ENCODE results near the gene LECT2. TPM values are rescaled to one million over a fixed set of nuclear protein-coding genes. Genes with fewer than 3 reads are reported as not detected.

LECT2 gene
- total RNA-seq, 1 experiment from 2014 or later: not detected

DNA sequence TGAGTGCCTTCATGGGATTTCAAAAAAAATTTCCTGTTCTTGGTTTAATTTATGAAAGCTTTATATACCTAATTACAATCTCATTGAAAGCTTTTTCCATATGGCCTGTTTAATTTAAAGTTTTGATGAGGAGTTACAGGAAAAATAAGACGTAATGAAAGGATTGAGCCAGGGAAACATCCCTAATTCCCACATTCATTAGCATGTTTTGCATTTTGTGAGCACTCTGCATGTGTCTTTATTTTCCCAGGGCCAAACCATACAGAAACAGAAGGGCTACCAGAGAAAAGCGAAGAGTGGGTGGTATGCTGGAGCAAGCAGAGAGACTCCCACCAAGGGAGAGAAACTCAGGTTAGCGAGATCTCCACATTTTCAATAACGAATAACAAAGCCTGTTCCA lies 20.3 kb upstream of the LECT2 start:
- DNase-seq (ENCODE audit: low read depth, low spot score): no peak
- Histone ChIP-seq H3K9ac (ENCODE audit: low read length) (no peak overlapping the region), H3K4me2 (ENCODE audit: low read length) (no peak overlapping the region), H3K9me3 (ENCODE audit: control insufficient read depth in 1 of 2, insufficient read depth in 1 of 2, low read depth in 1 of 2, low read length in 2 of 2) (no peaks in the 10 kb centered on the region), H3K36me3 (ENCODE audit: control insufficient read depth in 1 of 2, insufficient read depth in 2 of 2, low read length in 2 of 2) (no peaks in the 10 kb centered on the region), H3K9me2 (ENCODE audit: insufficient read depth) (no peaks in the 10 kb centered on the region), H3K27ac (ENCODE audit: low read depth, low read length) (no peak overlapping the region), H3K4me3 (replicated peaks in 1 of 2; ENCODE audit: low read depth in 1 of 2, low read length in 2 of 2) (no peak overlapping the region), H4K20me1 (ENCODE audit: insufficient read depth) (no peaks in the 10 kb centered on the region), H2AFZ (ENCODE audit: low read depth, low read length, poor library complexity, severe bottlenecking) (no peak overlapping the region), H3K4me1 (ENCODE audit: control insufficient read depth in 1 of 2, insufficient read depth in 2 of 2, low read length in 2 of 2) (peaks cover 0 to 4% of the 10 kb centered on the region in 2 experiments; a peak in 1 of 4 replicates), H3K27me3 (ENCODE audit: insufficient read depth, low read length) (peaks cover 40% of the 10 kb centered on the region), H3K79me2 (ENCODE audit: insufficient read depth, low read length) (no peaks in the 10 kb centered on the region)
- ChIA-PET POLR2A (no interaction called here), RAD21 (ENCODE audit: low non-redundant PET in 1 of 2, low total read pairs in 2 of 2, uncharacterized antibody in 2 of 2, unreplicated experiment in 2 of 2) (no interaction called here), CTCF (no interaction called here)
- no TSS peak for BruUV-seq (replicated peaks)
- intact Hi-C loops (cut with micrococcal nuclease): no loop called here
- TF ChIP-seq, protein P1, sequence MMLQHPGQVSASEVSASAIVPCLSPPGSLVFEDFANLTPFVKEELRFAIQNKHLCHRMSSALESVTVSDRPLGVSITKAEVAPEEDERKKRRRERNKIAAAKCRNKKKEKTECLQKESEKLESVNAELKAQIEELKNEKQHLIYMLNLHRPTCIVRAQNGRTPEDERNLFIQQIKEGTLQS (IDR thresholded peaks at IDR 0.05): no peak
- TF ChIP-seq EGR1 (IDR thresholded peaks at IDR 0.05; ENCODE audit: low read depth): no peak
- TF ChIP-seq, protein P2, sequence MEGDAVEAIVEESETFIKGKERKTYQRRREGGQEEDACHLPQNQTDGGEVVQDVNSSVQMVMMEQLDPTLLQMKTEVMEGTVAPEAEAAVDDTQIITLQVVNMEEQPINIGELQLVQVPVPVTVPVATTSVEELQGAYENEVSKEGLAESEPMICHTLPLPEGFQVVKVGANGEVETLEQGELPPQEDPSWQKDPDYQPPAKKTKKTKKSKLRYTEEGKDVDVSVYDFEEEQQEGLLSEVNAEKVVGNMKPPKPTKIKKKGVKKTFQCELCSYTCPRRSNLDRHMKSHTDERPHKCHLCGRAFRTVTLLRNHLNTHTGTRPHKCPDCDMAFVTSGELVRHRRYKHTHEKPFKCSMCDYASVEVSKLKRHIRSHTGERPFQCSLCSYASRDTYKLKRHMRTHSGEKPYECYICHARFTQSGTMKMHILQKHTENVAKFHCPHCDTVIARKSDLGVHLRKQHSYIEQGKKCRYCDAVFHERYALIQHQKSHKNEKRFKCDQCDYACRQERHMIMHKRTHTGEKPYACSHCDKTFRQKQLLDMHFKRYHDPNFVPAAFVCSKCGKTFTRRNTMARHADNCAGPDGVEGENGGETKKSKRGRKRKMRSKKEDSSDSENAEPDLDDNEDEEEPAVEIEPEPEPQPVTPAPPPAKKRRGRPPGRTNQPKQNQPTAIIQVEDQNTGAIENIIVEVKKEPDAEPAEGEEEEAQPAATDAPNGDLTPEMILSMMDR (IDR thresholded peaks at IDR 0.05 in 2 of 3, conservative IDR thresholded peaks at IDR 0.05 in 1 of 3; ENCODE audit: borderline replicate concordance in 1 of 3, insufficient read depth in 1 of 3, low read depth in 2 of 3, low read length in 2 of 3): no peak
- TF ChIP-seq SP1 (IDR thresholded peaks at IDR 0.05; ENCODE audit: low read depth): no peak
- no peak for TF ChIP-seq ELF1 (IDR thresholded peaks at IDR 0.05; ENCODE audit: borderline replicate concordance, low read depth)
- TF ChIP-seq, protein P3, sequence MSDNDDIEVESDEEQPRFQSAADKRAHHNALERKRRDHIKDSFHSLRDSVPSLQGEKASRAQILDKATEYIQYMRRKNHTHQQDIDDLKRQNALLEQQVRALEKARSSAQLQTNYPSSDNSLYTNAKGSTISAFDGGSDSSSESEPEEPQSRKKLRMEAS (IDR thresholded peaks at IDR 0.05): no peak
- no peak for TF ChIP-seq RAD21 (IDR thresholded peaks at IDR 0.05; ENCODE audit: low read depth)
- no peak for TF ChIP-seq SIN3A (IDR thresholded peaks at IDR 0.05; ENCODE audit: low read depth)
- TF ChIP-seq FOSL1 (IDR thresholded peaks at IDR 0.05; ENCODE audit: low read depth): no peak
- TF ChIP-seq POLR2AphosphoS5 (IDR thresholded peaks at IDR 0.05; ENCODE audit: low read depth, low read length): no peak
- TF ChIP-seq ZNF274 (IDR thresholded peaks at IDR 0.05; ENCODE audit: low read depth, low read length): no peak
- TF ChIP-seq, protein P4, sequence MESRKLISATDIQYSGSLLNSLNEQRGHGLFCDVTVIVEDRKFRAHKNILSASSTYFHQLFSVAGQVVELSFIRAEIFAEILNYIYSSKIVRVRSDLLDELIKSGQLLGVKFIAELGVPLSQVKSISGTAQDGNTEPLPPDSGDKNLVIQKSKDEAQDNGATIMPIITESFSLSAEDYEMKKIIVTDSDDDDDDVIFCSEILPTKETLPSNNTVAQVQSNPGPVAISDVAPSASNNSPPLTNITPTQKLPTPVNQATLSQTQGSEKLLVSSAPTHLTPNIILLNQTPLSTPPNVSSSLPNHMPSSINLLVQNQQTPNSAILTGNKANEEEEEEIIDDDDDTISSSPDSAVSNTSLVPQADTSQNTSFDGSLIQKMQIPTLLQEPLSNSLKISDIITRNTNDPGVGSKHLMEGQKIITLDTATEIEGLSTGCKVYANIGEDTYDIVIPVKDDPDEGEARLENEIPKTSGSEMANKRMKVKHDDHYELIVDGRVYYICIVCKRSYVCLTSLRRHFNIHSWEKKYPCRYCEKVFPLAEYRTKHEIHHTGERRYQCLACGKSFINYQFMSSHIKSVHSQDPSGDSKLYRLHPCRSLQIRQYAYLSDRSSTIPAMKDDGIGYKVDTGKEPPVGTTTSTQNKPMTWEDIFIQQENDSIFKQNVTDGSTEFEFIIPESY (IDR thresholded peaks at IDR 0.05; ENCODE audit: extremely low read depth, insufficient replicate concordance, low read length): no peak
- no peak for TF ChIP-seq EZH2phosphoT487 (IDR thresholded peaks at IDR 0.05; ENCODE audit: borderline replicate concordance)
- TF ChIP-seq CBX3 (IDR thresholded peaks at IDR 0.05; ENCODE audit: low read depth): no peak
- TF ChIP-seq EZH2 (IDR thresholded peaks at IDR 0.05): no peak
- no peak for TF ChIP-seq JUND (IDR thresholded peaks at IDR 0.05)
- no peak for TF ChIP-seq ZFX (IDR thresholded peaks at IDR 0.05)
- ATAC-seq: no peak

Data from HCT116 (cell line).